ENCODE measurements around the gene RPLP2.

DNA sequence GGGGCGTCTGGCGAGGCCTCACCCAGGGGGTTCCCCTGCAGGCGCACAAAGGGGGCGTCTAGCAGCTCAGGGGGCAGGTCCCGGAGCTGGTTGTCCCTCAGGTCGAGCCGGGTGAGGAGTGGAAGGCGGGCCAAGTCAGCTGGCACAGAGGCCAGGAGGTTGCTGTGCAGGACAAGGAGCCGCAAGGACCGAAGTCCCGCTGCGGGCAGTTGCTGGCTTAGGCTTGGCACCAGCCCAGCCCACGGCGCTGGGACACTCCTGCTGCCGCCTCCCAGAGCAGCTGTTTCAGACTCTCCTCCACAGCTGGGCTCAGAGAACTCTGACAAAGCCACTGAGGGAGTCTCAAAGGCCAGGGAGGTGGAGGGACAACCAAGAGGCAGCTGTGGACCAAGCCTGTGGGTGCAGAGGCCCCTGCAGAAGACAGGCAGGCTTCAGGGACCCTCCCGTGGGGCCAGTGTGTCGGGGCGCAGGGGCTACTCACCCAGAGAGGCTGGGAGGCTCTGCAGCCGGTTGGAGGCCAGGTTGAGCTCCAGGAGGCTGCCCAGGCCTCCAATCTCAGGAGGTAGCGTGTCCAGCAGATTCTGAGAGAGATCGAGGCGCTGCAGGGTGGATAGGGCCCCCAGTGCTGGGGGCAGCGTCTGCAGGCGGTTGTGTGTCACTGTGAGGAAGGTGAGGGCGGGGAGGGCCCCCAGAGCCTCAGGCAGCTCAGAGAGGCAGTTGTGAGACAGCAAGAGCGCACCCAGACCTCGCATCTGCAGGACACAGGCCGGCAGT is 6.9 kb upstream of the RPLP2 start:
- TF ChIP-seq, protein P1, sequence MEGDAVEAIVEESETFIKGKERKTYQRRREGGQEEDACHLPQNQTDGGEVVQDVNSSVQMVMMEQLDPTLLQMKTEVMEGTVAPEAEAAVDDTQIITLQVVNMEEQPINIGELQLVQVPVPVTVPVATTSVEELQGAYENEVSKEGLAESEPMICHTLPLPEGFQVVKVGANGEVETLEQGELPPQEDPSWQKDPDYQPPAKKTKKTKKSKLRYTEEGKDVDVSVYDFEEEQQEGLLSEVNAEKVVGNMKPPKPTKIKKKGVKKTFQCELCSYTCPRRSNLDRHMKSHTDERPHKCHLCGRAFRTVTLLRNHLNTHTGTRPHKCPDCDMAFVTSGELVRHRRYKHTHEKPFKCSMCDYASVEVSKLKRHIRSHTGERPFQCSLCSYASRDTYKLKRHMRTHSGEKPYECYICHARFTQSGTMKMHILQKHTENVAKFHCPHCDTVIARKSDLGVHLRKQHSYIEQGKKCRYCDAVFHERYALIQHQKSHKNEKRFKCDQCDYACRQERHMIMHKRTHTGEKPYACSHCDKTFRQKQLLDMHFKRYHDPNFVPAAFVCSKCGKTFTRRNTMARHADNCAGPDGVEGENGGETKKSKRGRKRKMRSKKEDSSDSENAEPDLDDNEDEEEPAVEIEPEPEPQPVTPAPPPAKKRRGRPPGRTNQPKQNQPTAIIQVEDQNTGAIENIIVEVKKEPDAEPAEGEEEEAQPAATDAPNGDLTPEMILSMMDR (IDR thresholded peaks at IDR 0.05): no peak
- TF ChIP-seq POLR2AphosphoS5 (IDR thresholded peaks at IDR 0.05; ENCODE audit: low read depth, low read length) (no peak), EZH2phosphoT487 (IDR thresholded peaks at IDR 0.05; ENCODE audit: borderline replicate concordance, low read depth) (no peak), GABPA (IDR thresholded peaks at IDR 0.05; ENCODE audit: low read depth) (no peak), NRF1 (IDR thresholded peaks at IDR 0.05; ENCODE audit: low read depth, low read length) (no peak), FOXM1 (IDR thresholded peaks at IDR 0.05; ENCODE audit: low read depth) (no peak), SMC3 (IDR thresholded peaks at IDR 0.05; ENCODE audit: low read depth, low read length) (no peak), TCF12 (IDR thresholded peaks at IDR 0.05) (no peak), EP300 (IDR thresholded peaks at IDR 0.05; ENCODE audit: borderline replicate concordance in 1 of 2, low read depth in 1 of 2, low read length in 1 of 2) (no peak), RFX5 (IDR thresholded peaks at IDR 0.05; ENCODE audit: low read length) (no peak)
- TF ChIP-seq, protein P2, sequence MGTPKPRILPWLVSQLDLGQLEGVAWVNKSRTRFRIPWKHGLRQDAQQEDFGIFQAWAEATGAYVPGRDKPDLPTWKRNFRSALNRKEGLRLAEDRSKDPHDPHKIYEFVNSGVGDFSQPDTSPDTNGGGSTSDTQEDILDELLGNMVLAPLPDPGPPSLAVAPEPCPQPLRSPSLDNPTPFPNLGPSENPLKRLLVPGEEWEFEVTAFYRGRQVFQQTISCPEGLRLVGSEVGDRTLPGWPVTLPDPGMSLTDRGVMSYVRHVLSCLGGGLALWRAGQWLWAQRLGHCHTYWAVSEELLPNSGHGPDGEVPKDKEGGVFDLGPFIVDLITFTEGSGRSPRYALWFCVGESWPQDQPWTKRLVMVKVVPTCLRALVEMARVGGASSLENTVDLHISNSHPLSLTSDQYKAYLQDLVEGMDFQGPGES (IDR thresholded peaks at IDR 0.05; ENCODE audit: low read depth, low read length): no peak
